SH-SY5Y (cell line): ENCODE data around the gene CPNE5.

Experiments
- GATA2 ChIP-seq: IDR thresholded peaks from 2 replicates; pipeline ENCODE4 v1.6.1; 2011; ENCODE audit warnings: mild to moderate bottlenecking, low read depth, low read length
- GATA3 ChIP-seq: IDR thresholded peaks from 2 replicates; pipeline ENCODE4 v1.6.1; 2011; ENCODE audit warnings: low read depth, mild to moderate bottlenecking, low read length, moderate library complexity

DNA sequence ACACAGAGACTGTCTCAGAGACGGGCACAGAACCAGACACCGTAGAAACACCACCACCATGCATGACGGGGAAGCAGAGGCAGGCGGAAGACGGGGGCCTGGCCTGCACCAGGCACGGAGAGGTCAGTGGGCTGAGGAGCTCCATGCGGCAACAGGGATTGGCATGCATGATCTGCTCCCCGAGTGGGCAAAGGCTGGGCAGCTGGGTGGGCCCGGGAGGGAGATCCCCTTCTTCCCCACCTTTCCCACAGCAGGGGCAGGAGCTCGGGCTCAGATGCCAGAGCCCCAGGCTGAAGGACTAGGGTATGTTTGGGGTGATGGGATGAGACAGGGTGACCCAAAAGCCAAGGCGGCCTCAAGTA, 98.4 kb downstream of the CPNE5 start:
- TF ChIP-seq GATA3 = no peak
- no peak for TF ChIP-seq GATA2
